ENCODE data around the gene GSK3B.
A peak's percentile ranks its signal among the peaks of the same experiment; 100 is the strongest.
"Not testable (repeated sequence)": the region's sequence is repeated elsewhere in the genome, so short reads cannot be mapped to it uniquely, and the experiment has no call there.

The GSK3B gene

GRCh38 chr3:120095979-120096426 lies 1.8 kb upstream of the GSK3B start:
- DNase-seq = no peak

DNA sequence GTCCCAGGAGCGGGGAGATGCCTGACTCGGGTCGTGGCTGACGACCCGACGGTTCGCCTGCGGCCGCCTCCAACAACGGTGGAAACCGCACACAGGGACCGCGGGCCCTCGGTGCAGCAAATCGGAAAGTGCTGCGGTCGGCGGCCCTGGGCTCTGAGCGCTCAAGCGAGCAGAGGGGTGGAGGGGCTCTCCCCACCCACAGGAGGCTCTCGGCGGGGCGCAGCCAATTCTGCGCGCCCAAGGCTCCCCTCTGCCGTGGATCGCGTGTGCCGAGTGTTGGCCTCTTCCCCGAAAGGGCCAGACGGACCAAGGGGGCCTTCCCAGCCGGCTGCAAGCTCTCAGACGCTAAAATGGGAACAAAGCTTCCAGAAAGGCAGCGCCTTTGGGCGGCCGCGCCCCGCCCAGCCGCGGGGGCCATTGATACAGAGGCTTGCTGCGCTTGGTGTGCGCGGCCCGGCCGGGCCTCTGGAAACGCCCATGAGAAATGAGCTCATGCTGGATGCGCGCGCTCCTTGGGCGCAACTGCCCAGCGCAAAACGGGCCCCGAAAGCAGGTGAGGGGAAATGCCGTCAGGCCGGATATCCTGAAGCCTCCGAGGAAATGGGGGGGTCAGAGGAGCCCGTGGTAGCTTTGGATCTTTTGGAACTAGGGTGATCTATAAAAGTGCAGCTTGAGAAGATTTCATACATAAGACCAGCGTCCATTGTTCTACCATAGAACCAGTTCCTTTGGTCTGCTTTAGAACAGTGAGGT lies 1.2 kb upstream of the GSK3B start:
- DNase-seq = peak; percentile 91 to 95

DNA sequence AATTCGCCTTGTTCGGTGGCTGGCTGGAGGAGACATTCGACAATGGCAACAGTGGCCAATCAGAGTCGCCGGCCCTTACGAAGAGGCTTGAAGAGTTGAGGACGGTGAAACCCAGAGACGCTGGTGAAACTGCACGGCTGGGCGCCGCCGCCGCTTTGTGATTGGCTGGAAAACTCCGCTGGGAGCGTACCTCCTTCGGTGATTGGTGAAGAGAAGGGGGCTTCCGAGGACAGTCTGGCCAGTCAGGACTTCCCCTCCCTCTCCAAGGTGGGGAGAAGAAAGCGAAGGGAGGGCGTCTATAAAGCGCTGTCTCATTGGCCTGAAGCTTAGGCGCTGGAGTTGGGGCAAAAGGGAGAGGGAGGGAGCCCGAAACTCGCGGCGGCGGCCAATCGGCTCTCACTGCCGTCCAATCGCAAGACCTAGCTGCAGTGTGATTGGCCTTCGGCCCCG lies 554 bp upstream of the GSK3B start:
- DNase-seq = peak; percentile 100

GRCh38 chr3:120093119-120093910 lies 932 bp downstream of the GSK3B start:
- peak in 1 of 2 experiments; percentile 32 for DNase-seq

GRCh38 chr3:120092474-120092873 lies 1.8 kb downstream of the GSK3B start:
- no peak for DNase-seq

DNA sequence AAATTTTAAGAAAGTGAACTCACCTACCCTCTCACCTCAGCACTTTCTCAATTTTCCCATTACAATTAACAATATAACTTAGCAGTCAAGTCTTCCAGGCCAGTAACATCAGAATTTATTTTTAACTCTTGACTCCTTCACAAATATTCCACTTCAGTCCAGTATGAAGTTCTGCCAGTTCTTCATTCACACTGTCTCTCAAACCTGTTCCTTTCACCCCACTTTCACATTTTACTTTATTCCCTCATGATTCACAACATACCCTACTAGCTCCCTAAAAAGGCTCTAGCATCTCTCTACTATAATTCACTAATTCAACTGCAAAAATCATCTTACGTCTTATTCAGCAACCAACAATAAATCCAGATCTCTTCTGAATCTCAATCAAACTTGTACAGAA lies 3.8 kb downstream of the GSK3B start:
- no peak for DNase-seq

GRCh38 chr3:120089089-120089488 lies 5.2 kb downstream of the GSK3B start:
- DNase-seq = no peak

DNA sequence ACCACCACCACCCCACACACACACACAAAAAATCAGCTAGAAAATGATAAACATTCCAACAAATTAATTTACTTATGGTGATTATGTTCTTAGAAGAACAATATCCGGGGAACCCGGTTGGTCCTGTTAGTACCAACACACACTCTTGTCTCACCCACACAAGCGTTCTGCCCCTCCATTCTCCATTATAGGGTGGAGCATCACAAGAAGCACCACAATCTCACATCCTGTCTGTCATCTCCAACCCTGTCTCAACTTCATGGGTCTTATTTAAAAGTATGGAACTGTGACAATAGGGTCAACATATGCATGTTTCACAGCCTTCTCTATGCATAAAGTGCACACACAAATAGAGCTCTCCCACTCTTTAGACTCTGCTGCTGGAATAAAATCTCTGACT lies 5.6 kb downstream of the GSK3B start:
- DNase-seq = no peak

DNA sequence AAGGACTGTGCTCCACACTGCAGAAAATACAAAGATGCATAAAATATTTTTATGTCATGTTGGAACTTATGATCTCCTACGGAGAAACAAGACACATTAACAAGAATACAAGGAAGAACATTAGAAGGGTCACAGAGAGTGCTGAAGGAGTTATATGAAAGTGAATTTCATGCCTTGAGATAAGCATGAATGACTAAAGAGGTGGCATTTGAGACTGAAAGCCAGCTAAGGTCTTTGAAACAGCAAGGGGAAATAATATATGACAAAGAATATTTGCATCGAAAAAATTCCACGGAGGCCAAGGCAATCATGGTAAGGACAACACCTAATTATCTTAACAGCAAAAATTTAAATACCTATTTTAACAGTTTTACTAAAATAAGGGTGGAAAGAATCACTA lies 12.5 kb downstream of the GSK3B start:
- DNase-seq = no peak

DNA sequence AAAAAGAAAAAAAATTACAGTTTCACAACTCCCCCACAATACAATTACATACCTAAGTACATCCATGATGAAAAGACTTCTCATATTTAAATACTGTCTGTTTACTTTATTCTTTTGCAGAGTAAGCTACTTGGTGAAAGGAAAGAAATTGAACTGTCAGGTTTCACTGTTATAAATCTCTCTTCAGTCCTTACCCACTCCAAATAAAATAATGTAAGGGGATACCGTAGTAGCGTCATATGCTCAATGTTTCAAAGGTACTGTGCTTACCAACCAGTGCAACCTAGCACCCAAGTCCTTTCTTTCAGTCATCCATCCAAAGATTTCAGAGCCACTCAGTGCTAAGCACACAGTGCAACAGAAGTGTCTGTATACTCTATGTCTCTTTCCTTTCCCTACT lies 13.4 kb downstream of the GSK3B start:
- no peak for DNase-seq

DNA sequence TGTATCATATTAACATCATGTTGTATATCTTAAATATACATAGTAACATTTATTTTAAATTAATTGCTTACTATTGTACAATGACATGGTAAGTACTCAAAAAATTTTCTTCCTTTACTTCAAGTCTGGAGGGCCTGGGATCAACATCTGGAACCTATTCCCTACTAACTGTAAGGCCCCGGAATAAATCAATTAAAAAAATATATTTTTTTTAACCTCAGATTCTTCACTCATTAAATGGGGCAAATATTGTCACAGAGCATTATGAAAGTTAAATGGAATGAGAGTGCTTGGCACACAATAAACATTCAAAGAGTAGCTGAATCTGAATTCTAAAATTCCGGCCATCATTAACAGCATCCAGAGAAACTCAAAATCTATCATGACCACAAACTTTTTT lies 16.5 kb downstream of the GSK3B start:
- no peak for DNase-seq

DNA sequence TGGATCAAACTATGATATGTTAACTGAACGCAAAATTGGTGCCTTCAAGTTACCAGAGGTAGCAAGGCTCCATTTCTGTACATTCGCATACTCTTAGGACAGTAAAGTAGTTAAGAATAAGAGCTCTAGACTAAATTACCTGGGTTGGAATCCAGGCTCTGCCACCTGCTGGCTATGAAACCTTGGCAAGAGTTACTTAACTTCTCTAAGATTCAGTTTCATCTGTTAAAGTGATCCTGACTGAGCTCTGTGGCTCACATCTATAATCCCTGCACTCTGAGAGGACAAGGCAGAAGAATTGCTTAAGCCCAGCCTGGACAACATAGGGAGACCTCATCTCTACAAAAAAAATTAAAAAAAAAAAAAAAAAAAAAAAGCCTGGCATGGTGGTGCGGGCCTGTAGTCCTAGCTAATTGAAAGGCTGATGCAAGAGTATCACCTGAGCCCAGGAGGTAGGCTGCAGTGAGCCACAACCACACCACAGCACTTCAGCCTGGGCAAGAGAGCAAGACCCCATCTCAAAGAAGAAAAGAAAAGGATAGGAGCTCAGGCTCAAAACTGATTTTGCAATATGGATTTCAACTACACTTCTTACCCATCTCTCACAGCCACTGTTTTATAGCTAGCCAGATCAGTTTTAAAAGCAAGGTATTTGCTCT lies 21.3 kb downstream of the GSK3B start:
- no peak for DNase-seq

DNA sequence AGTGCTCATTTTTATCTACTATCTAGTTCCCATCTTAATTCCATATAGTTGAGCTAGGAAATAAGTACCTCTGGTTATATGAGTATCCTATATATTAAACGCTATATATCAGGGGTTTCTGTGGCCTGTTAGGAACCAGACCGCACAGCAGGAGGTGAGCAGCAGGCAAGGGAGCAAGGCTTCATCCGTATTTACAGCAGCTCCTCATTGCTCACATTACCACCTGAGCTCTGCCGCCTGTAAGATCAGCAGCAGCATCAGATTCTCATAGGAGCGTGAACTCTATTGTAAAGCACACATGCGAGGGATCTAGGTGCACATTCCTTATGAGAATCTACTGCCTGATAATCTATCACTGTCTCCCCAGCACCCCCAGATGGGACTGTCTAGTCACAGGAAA lies 23.0 kb downstream of the GSK3B start:
- peak in 1 of 2 experiments; percentile 13 for DNase-seq

- DNase-seq = no peak
Measured at GRCh38 chr3:120070263-120070981, 23.8 kb downstream of the GSK3B start.

DNA sequence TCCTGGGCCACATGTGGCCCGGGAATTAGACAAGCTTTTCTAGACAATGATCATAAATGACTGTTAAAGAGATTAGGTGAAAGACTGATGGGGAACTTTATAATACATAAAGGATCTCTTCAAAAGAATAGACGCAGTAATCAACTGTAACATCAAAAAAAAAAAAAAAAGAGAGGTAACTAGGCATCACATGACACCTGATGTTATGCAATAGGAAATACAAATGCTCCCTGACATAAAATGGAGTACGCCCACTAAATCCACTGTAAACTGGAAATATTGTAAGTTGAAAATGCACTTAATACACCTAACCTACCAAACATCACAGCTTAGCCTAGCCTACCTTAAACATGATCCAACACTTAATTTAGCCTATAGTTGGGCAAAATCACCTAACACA lies 27.2 kb downstream of the GSK3B start:
- no peak for DNase-seq

- no peak for DNase-seq
Measured at GRCh38 chr3:120066634-120067033, 27.6 kb downstream of the GSK3B start.

GRCh38 chr3:120064641-120065040 lies 29.6 kb downstream of the GSK3B start:
- no peak for DNase-seq

DNA sequence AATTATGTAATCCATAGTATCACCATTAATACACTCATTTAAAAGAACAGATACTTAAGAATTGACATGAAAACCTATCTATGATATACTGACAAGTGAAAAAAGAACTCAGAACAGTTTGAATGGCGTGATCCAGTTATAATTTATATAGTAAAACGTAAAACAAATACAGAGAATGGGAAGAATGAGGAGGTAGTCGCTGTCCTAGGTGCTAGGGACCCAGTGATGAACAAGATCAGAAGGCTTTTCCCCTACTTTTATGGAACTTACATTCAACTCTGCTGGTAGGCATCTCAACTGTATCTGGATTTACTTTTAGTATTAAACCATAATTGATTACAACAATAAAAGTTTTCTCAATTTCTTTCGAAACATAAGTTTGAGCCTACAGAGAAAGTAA lies 31.8 kb downstream of the GSK3B start:
- DNase-seq = no peak

DNA sequence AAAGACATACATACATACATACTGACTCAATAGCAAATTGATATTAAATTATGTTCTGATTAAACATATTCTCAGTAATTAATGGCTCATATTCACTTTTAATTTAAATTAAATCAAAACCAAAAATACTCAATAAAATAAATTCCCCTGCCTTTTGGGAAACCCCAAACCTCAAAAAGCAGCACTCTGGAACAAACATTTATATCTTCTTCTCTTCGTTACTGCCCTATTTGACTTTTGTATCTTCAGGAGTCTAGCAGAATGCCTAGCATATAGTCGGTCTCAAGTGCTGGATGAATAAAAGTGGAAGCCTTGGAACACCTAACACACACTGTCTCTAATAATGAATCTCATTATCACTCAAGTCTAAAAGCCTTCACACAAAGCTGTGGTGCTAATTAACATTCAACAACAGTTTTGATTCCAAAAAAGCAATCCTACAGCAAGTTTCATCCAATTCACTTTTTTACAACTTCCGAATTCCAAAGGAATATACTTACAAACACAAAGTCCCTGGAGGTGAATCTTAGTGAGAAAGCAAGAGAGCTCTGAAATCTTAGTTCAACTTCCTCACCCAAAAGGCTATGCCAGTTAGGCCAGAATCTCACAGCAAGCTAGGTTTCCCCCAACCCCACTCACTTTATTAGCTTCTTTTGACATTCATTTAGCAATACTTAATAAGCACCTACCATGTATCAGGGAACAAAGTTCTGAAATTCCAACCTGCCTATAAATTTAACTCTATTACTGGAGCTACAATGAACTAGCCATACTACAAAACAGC lies 35.0 kb downstream of the GSK3B start:
- no peak for DNase-seq

DNA sequence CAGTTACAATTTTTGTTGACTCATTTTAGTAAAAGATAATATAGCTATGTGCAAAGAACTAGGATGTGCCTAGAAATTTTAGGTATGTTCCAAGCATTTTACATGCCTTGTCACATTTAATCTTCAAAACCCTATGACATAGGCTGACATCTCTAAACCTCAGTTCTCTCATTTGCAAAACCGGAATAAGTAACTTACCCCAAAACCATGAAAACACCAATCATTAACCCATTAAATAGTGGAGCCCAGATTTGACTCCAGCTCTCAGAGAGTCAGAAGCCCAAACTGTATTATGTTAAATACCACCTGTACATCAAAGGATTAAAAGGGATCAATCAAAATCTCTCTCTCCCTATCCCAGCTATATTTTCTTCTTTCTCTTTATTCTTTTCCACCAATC lies 36.6 kb downstream of the GSK3B start:
- no peak for DNase-seq

DNA sequence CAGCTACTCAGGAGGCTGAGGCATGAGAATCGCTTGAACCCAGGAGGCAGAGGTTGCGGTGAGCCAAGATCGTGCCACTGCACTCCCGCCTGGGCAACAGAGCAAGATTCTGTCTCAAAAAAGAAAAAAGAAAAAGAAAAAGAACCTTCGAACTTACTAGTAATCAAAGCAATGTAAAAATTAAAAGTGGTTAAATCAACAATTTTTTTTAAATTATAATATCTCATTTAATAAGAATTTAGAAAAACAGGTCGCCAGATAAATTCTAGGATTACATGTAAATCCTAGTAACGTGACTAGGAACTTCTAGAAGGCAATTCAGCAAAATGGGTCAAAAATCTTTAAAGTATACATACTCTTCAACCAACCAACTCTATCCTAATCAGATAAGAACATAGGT lies 37.2 kb downstream of the GSK3B start:
- no peak for DNase-seq

DNA sequence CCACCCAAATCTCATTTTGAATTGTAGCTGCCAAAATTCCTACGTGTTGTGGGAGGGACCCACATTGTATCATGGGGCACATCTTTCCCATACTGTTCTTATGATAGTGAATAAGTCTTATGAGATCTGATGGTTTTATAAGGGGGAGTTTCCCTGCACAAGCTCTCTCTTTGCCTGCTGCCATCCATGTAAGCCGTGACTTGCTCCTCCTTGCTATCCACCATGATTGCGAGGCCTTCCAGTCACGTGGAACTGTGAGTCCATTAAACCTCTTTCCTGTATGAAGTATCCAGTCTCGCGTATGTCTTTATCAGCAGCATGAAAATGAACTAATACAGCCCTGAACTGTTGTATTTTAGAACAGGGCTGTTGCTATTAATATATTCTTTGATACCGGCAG lies 40.6 kb downstream of the GSK3B start:
- DNase-seq = not testable (repeated sequence)
